WTC11 (cell line): ENCODE results near the gene FKBP4. TPM values are rescaled to one million over a fixed set of nuclear protein-coding genes. Genes with fewer than 3 reads are reported as not detected.

Experiments
- CREM ChIP-seq: sonication (generic); formaldehyde crosslinking; IDR thresholded peaks from 2 replicates; pipeline ENCODE4 v1.8.1; 2022; ENCODE audit warnings: mild to moderate bottlenecking, missing genetic modification reagents, moderate library complexity
- CTCF ChIP-seq: fragments of 200-600 bp; IDR thresholded peaks from 2 replicates; pipeline ENCODE4 v1.8.0; 2022; ENCODE audit warnings: antibody characterized with exemption
- ELF4 ChIP-seq: sonication (generic); formaldehyde crosslinking; IDR thresholded peaks from 2 replicates; pipeline ENCODE4 v1.8.1; 2022; ENCODE audit warnings: low read depth, mild to moderate bottlenecking, moderate library complexity, missing genetic modification reagents
- EMX1 ChIP-seq: fragments of 250-450 bp; sonication (Bioruptor Pico); IDR thresholded peaks from 2 replicates; pipeline ENCODE4 v1.8.0; 2021; ENCODE audit warnings: mild to moderate bottlenecking
- ETV6 ChIP-seq: sonication (generic); formaldehyde crosslinking; IDR thresholded peaks from 2 replicates; pipeline ENCODE4 v1.8.1; 2022; ENCODE audit warnings: mild to moderate bottlenecking, missing genetic modification reagents
- FOXK1 ChIP-seq: sonication (generic); formaldehyde crosslinking; IDR thresholded peaks from 2 replicates; pipeline ENCODE4 v1.8.0; 2022; ENCODE audit warnings: mild to moderate bottlenecking, moderate library complexity, missing genetic modification reagents
- GRHL2 ChIP-seq: fragments of 250-450 bp; sonication (Bioruptor Pico); IDR thresholded peaks from 2 replicates; pipeline ENCODE4 v1.8.0; 2022; ENCODE audit warnings: mild to moderate bottlenecking, moderate library complexity; ENCODE audit not compliant: insufficient replicate concordance, severe bottlenecking
- HMGXB4 ChIP-seq: sonication (generic); formaldehyde crosslinking; IDR thresholded peaks from 2 replicates; pipeline ENCODE4 v1.8.1; 2023; ENCODE audit warnings: mild to moderate bottlenecking, moderate library complexity, missing genetic modification reagents
- IRF2 ChIP-seq: sonication (generic); formaldehyde crosslinking; IDR thresholded peaks from 2 replicates; pipeline ENCODE4 v1.8.0; 2022; ENCODE audit warnings: low read depth, missing genetic modification reagents, borderline replicate concordance
- KAT7 ChIP-seq: sonication (generic); formaldehyde crosslinking; IDR thresholded peaks from 2 replicates; pipeline ENCODE4 v1.8.1; 2023; ENCODE audit warnings: missing genetic modification reagents, mild to moderate bottlenecking, borderline replicate concordance
- NFYB ChIP-seq: sonication (generic); formaldehyde crosslinking; conservative IDR thresholded peaks from 2 replicates; pipeline ENCODE4 v1.8.0; 2022; ENCODE audit warnings: low read depth, missing genetic modification reagents
- OVOL2 ChIP-seq: fragments of 250-450 bp; sonication (Bioruptor Pico); IDR thresholded peaks from 2 replicates; pipeline ENCODE4 v1.9.0; 2021; ENCODE audit warnings: mild to moderate bottlenecking, borderline replicate concordance
- RELA ChIP-seq: sonication (generic); formaldehyde crosslinking; IDR thresholded peaks from 2 replicates; pipeline ENCODE4 v1.8.1; 2022; ENCODE audit warnings: missing genetic modification reagents, mild to moderate bottlenecking, borderline replicate concordance
- SMAD4 ChIP-seq: sonication (generic); formaldehyde crosslinking; IDR thresholded peaks from 2 replicates; pipeline ENCODE4 v1.8.0; 2022; ENCODE audit warnings: mild to moderate bottlenecking, missing genetic modification reagents
- SP1 ChIP-seq: sonication (generic); formaldehyde crosslinking; conservative IDR thresholded peaks from 2 replicates; pipeline ENCODE4 v1.8.1; 2022; ENCODE audit warnings: missing genetic modification reagents
- ZBTB43 ChIP-seq: sonication (generic); formaldehyde crosslinking; IDR thresholded peaks from 2 replicates; pipeline ENCODE4 v1.8.1; 2023; ENCODE audit warnings: mild to moderate bottlenecking, missing genetic modification reagents
- ZNF121 ChIP-seq: sonication (generic); formaldehyde crosslinking; IDR thresholded peaks from 2 replicates; pipeline ENCODE4 v1.8.0; 2023; ENCODE audit warnings: missing genetic modification reagents
- ZNF138 ChIP-seq: sonication (generic); formaldehyde crosslinking; conservative IDR thresholded peaks from 2 replicates; pipeline ENCODE4 v1.8.1; 2022; ENCODE audit warnings: mild to moderate bottlenecking, moderate library complexity, missing genetic modification reagents
- ZNF232 ChIP-seq: sonication (generic); formaldehyde crosslinking; IDR thresholded peaks from 2 replicates; pipeline ENCODE4 v1.8.0; 2022; ENCODE audit warnings: mild to moderate bottlenecking, missing genetic modification reagents
- ZNF263 ChIP-seq: sonication (generic); formaldehyde crosslinking; IDR thresholded peaks from 2 replicates; pipeline ENCODE4 v1.8.1; 2022; ENCODE audit warnings: low read depth, mild to moderate bottlenecking, moderate library complexity, missing genetic modification reagents
- ZNF416 ChIP-seq: fragments of 250-450 bp; sonication (Bioruptor Pico); IDR thresholded peaks from 2 replicates; pipeline ENCODE4 v1.9.0; 2021; ENCODE audit warnings: mild to moderate bottlenecking, inconsistent platforms
- total RNA-seq: library from RNA; stranded (reverse); gene quantifications from 3 replicates; pipeline ENCODE4 v1.2.3, GENCODE V29; 2021
- TF ChIP-seq, protein P1 (sequence below): sonication (generic); formaldehyde crosslinking; IDR thresholded peaks from 2 replicates; pipeline ENCODE4 v1.8.1; 2022; ENCODE audit warnings: low read depth, missing genetic modification reagents, borderline replicate concordance
- TF ChIP-seq, protein P2 (sequence below): sonication (generic); formaldehyde crosslinking; IDR thresholded peaks from 2 replicates; pipeline ENCODE4 v1.8.0; 2023; ENCODE audit warnings: missing genetic modification reagents, mild to moderate bottlenecking, borderline replicate concordance

Gene FKBP4
- total RNA-seq, 1 experiment from 2014 or later: 257 TPM

GRCh38 chr12:2795291-2796186 lies 769 bp downstream of the FKBP4 start (continued):
- TF ChIP-seq EMX1 (CRISPR knock-in tag) (no peak), NFYB (CRISPR knock-in tag) (no peak), ZNF121 (no peak), FOXK1 (CRISPR knock-in tag) (no peak), IRF2 (CRISPR knock-in tag) (no peak), ZNF263 (CRISPR knock-in tag) (peak; percentile 54), KAT7 (CRISPR knock-in tag) (0 out of 2 replicates have a peak, but pooled peaks have one; percentile 55), HMGXB4 (CRISPR knock-in tag) (peak; percentile 77; the same call in 1 of the 2 replicates), CREM (peak; percentile 46; the same call in 1 of the 2 replicates), RELA (peak; percentile 63; the same call in 1 of the 2 replicates), ELF4 (CRISPR knock-in tag) (0 out of 2 replicates have a peak, but pooled peaks have one; percentile 50), ZBTB43 (CRISPR knock-in tag) (no peak), CTCF (no peak), ZNF138 (CRISPR knock-in tag) (no peak), OVOL2 (CRISPR knock-in tag) (no peak), ZNF232 (CRISPR knock-in tag) (no peak), SMAD4 (CRISPR knock-in tag) (no peak), SP1 (no peak; the same call in 1 of the 2 replicates), ZNF416 (CRISPR knock-in tag) (no peak), GRHL2 (CRISPR knock-in tag) (no peak), ETV6 (no peak)
- TF ChIP-seq, protein P1, sequence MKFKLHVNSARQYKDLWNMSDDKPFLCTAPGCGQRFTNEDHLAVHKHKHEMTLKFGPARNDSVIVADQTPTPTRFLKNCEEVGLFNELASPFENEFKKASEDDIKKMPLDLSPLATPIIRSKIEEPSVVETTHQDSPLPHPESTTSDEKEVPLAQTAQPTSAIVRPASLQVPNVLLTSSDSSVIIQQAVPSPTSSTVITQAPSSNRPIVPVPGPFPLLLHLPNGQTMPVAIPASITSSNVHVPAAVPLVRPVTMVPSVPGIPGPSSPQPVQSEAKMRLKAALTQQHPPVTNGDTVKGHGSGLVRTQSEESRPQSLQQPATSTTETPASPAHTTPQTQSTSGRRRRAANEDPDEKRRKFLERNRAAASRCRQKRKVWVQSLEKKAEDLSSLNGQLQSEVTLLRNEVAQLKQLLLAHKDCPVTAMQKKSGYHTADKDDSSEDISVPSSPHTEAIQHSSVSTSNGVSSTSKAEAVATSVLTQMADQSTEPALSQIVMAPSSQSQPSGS: no peak
- TF ChIP-seq, protein P2, sequence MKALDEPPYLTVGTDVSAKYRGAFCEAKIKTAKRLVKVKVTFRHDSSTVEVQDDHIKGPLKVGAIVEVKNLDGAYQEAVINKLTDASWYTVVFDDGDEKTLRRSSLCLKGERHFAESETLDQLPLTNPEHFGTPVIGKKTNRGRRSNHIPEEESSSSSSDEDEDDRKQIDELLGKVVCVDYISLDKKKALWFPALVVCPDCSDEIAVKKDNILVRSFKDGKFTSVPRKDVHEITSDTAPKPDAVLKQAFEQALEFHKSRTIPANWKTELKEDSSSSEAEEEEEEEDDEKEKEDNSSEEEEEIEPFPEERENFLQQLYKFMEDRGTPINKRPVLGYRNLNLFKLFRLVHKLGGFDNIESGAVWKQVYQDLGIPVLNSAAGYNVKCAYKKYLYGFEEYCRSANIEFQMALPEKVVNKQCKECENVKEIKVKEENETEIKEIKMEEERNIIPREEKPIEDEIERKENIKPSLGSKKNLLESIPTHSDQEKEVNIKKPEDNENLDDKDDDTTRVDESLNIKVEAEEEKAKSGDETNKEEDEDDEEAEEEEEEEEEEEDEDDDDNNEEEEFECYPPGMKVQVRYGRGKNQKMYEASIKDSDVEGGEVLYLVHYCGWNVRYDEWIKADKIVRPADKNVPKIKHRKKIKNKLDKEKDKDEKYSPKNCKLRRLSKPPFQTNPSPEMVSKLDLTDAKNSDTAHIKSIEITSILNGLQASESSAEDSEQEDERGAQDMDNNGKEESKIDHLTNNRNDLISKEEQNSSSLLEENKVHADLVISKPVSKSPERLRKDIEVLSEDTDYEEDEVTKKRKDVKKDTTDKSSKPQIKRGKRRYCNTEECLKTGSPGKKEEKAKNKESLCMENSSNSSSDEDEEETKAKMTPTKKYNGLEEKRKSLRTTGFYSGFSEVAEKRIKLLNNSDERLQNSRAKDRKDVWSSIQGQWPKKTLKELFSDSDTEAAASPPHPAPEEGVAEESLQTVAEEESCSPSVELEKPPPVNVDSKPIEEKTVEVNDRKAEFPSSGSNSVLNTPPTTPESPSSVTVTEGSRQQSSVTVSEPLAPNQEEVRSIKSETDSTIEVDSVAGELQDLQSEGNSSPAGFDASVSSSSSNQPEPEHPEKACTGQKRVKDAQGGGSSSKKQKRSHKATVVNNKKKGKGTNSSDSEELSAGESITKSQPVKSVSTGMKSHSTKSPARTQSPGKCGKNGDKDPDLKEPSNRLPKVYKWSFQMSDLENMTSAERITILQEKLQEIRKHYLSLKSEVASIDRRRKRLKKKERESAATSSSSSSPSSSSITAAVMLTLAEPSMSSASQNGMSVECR (CRISPR knock-in tag): no peak; the same call in 1 of the 2 replicates
